Measurements from ENCODE around the gene IFITM2. TPM values are rescaled to one million over a fixed set of nuclear protein-coding genes. Genes with fewer than 3 reads are reported as not detected.
A peak's percentile ranks its signal among the peaks of the same experiment; 100 is the strongest.
"Not testable (repeated sequence)": the region's sequence is repeated elsewhere in the genome, so short reads cannot be mapped to it uniquely, and the experiment has no call there.

The IFITM2 gene
- total RNA-seq, 1 experiment from 2014 or later: 421 TPM

- Mint-ChIP-seq H3K4me1 (peaks cover 63 to 71% of the 10 kb centered on the region in 2 experiments), H3K4me3 (peak overlapping the region; percentile 87 to 91)
- H2BK20ac ChIP-seq (ENCODE audit: low read depth, low read length, poor library complexity, severe bottlenecking); H2BK5ac ChIP-seq (ENCODE audit: insufficient read length, low read length); H3K18ac ChIP-seq (ENCODE audit: insufficient read length, low read depth, low read length); H4K20me1 ChIP-seq (ENCODE audit: control insufficient read depth, insufficient read depth, insufficient read length); H3K27me3 ChIP-seq (ENCODE audit: insufficient read depth, low read length); H2BK12ac ChIP-seq (ENCODE audit: insufficient read length, low read depth, low read length); H3K4ac ChIP-seq (ENCODE audit: low read depth, low read length); H3K27ac Mint-ChIP-seq; H3K9ac ChIP-seq (ENCODE audit: extremely low read depth, insufficient read length, low read length); H4K8ac ChIP-seq (replicated peaks; ENCODE audit: insufficient read length, low read depth, low read length); H2AFZ ChIP-seq (ENCODE audit: low read length); H2BK120ac ChIP-seq (ENCODE audit: low read depth, low read length, poor library complexity, severe bottlenecking); H2AK5ac ChIP-seq (ENCODE audit: insufficient read length, low read length); H3K27me3 Mint-ChIP-seq (ENCODE audit: low read depth); H3K23ac ChIP-seq (ENCODE audit: insufficient read length, low read depth, low read length); H4K5ac ChIP-seq (ENCODE audit: insufficient read length, low read depth, low read length); H3K14ac ChIP-seq (ENCODE audit: insufficient read depth, low read length); H3K9me3 ChIP-seq (ENCODE audit: control insufficient read depth, low read depth, low read length); H3K56ac ChIP-seq (ENCODE audit: insufficient read length, low read depth, low read length); H4K91ac ChIP-seq (ENCODE audit: insufficient read length, low read depth, low read length); H2BK15ac ChIP-seq (ENCODE audit: low read depth, low read length); H3K36me3 Mint-ChIP-seq (ENCODE audit: insufficient read depth in 1 of 3, low read depth in 3 of 3); H3K79me1 ChIP-seq (ENCODE audit: insufficient read depth, low read depth, low read length, poor library complexity, severe bottlenecking); H3T11ph ChIP-seq (ENCODE audit: low read length); H3K27ac ChIP-seq (ENCODE audit: insufficient read length, low read depth, low read length); H3K9me3 Mint-ChIP-seq; H3K79me2 ChIP-seq (ENCODE audit: insufficient read depth, low read length); DNase-seq: not testable (repeated sequence)
- no CpG with 5 or more reads among the region's 24 CpGs for WGBS (ENCODE audit: extremely low coverage, insufficient read length, low lambda C conversion rate)
- peak overlapping the region; percentile 68 for H3K4me2 ChIP-seq (ENCODE audit: insufficient read depth, insufficient read length, low read length)
- peaks cover 21% of the 10 kb centered on the region; the same call in 1 of the 2 replicates for H3K4me1 ChIP-seq (ENCODE audit: insufficient read depth, low read length)
- H3K23me2 ChIP-seq (ENCODE audit: insufficient read length, low read depth, low read length, poor library complexity, severe bottlenecking): peaks cover 10% of the 10 kb centered on the region
Observed at GRCh38 chr11:308740-309665, 1.4 kb downstream of the IFITM2 start.

GRCh38 chr11:309979-310572, 2.5 kb downstream of the IFITM2 start:
- not testable (repeated sequence) for H4K91ac ChIP-seq (ENCODE audit: insufficient read length, low read depth, low read length); H3K9ac ChIP-seq (ENCODE audit: extremely low read depth, insufficient read length, low read length); H4K8ac ChIP-seq (replicated peaks; ENCODE audit: insufficient read length, low read depth, low read length); H4K20me1 ChIP-seq (ENCODE audit: control insufficient read depth, insufficient read depth, insufficient read length); H3K79me1 ChIP-seq (ENCODE audit: insufficient read depth, low read depth, low read length, poor library complexity, severe bottlenecking); H3K9me3 Mint-ChIP-seq; H4K5ac ChIP-seq (ENCODE audit: insufficient read length, low read depth, low read length); H3K14ac ChIP-seq (ENCODE audit: insufficient read depth, low read length); H2BK5ac ChIP-seq (ENCODE audit: insufficient read length, low read length); H3K9me3 ChIP-seq (ENCODE audit: control insufficient read depth, low read depth, low read length); H2BK20ac ChIP-seq (ENCODE audit: low read depth, low read length, poor library complexity, severe bottlenecking); H2AFZ ChIP-seq (ENCODE audit: low read length); H3K23ac ChIP-seq (ENCODE audit: insufficient read length, low read depth, low read length); H2AK5ac ChIP-seq (ENCODE audit: insufficient read length, low read length); H3K4ac ChIP-seq (ENCODE audit: low read depth, low read length); H3K27ac Mint-ChIP-seq; H3K56ac ChIP-seq (ENCODE audit: insufficient read length, low read depth, low read length); DNase-seq; H3K18ac ChIP-seq (ENCODE audit: insufficient read length, low read depth, low read length); H3K79me2 ChIP-seq (ENCODE audit: insufficient read depth, low read length); H3K27me3 Mint-ChIP-seq (ENCODE audit: low read depth); H3K27me3 ChIP-seq (ENCODE audit: insufficient read depth, low read length); H3T11ph ChIP-seq (ENCODE audit: low read length); H2BK15ac ChIP-seq (ENCODE audit: low read depth, low read length); H3K27ac ChIP-seq (ENCODE audit: insufficient read length, low read depth, low read length); H2BK12ac ChIP-seq (ENCODE audit: insufficient read length, low read depth, low read length); H2BK120ac ChIP-seq (ENCODE audit: low read depth, low read length, poor library complexity, severe bottlenecking)
- no CpG with 5 or more reads among the region's 18 CpGs for WGBS (ENCODE audit: extremely low coverage, insufficient read length, low lambda C conversion rate)
- peaks cover 21% of the 10 kb centered on the region; the same call in 1 of the 2 replicates for H3K4me1 ChIP-seq (ENCODE audit: insufficient read depth, low read length)
- Mint-ChIP-seq H3K36me3 (ENCODE audit: insufficient read depth in 1 of 3, low read depth in 3 of 3) (peaks cover 1 to 11% (median 7%) of the 10 kb centered on the region in 3 experiments; a peak in 6 of 7 replicates), H3K4me1 (peaks cover 59 to 77% of the 10 kb centered on the region in 2 experiments), H3K4me3 (peak overlapping the region; percentile 87 to 91)
- H3K23me2 ChIP-seq (ENCODE audit: insufficient read length, low read depth, low read length, poor library complexity, severe bottlenecking): peaks cover 14% of the 10 kb centered on the region
- peak overlapping the region; percentile 55 for H3K4me2 ChIP-seq (ENCODE audit: insufficient read depth, insufficient read length, low read length)
